Raji (cell line): ENCODE results near the gene H19.

Experiments used
- POLR2A ChIP-seq: IDR thresholded peaks from 2 replicates; pipeline ENCODE4 v1.6.1; 2011; ENCODE audit warnings: low read depth, low read length, control low read depth; ENCODE audit not compliant: insufficient read depth

Gene H19

GRCh38 chr11:1964955-1965354 is 32.7 kb downstream of the H19 start:
- no peak for TF ChIP-seq POLR2A

- TF ChIP-seq POLR2A: no peak
Measured at GRCh38 chr11:1964348-1964747, 33.3 kb downstream of the H19 start.

GRCh38 chr11:1963864-1964263 is 33.8 kb downstream of the H19 start:
- TF ChIP-seq POLR2A: no peak

GRCh38 chr11:1959786-1960185 is 37.9 kb downstream of the H19 start:
- no peak for TF ChIP-seq POLR2A

- no peak for TF ChIP-seq POLR2A
Measured at GRCh38 chr11:1958367-1958766, 39.3 kb downstream of the H19 start.

- TF ChIP-seq POLR2A: no peak
Measured at GRCh38 chr11:1953489-1954266, 44.0 kb downstream of the H19 start.

GRCh38 chr11:1952806-1953482 is 44.7 kb downstream of the H19 start:
- no peak for TF ChIP-seq POLR2A

GRCh38 chr11:1949922-1950321 is 47.7 kb downstream of the H19 start:
- no peak for TF ChIP-seq POLR2A

GRCh38 chr11:1949302-1949701 is 48.3 kb downstream of the H19 start:
- no peak for TF ChIP-seq POLR2A

GRCh38 chr11:1948389-1948788 is 49.3 kb downstream of the H19 start:
- no peak for TF ChIP-seq POLR2A

- no peak for TF ChIP-seq POLR2A
Measured at GRCh38 chr11:1947592-1948237, 49.9 kb downstream of the H19 start.

GRCh38 chr11:1946812-1947484 is 50.7 kb downstream of the H19 start, which contains the start of gene MRPL23:
MRPL23 (plus strand) TSS chr11:1947332; CDS start chr11:1947363, 31 bp downstream.
- TF ChIP-seq POLR2A: no peak
